MM.1S (cell line): ENCODE results near the gene KRTAP9-3.

Experiments used
- EZH2 ChIP-seq: fragments of 300-600 bp; sonication (generic); optimal IDR thresholded peaks from 2 replicates; pipeline ENCODE3; 2017; ENCODE audit warnings: low read depth, mild to moderate bottlenecking, antibody characterized with exemption, low read length, mixed read lengths
- EZH2phosphoT487 ChIP-seq: fragments of 300-600 bp; sonication (generic); IDR thresholded peaks from 2 replicates; pipeline ENCODE4 v1.6.1; 2018; ENCODE audit warnings: antibody characterized with exemption, low read length
- TF ChIP-seq, protein P1 (sequence below): fragments of 300-600 bp; sonication (generic); IDR thresholded peaks from 2 replicates; pipeline ENCODE4 v1.5.1; 2016; ENCODE audit warnings: antibody characterized with exemption, low read length, mixed read lengths

DNA sequence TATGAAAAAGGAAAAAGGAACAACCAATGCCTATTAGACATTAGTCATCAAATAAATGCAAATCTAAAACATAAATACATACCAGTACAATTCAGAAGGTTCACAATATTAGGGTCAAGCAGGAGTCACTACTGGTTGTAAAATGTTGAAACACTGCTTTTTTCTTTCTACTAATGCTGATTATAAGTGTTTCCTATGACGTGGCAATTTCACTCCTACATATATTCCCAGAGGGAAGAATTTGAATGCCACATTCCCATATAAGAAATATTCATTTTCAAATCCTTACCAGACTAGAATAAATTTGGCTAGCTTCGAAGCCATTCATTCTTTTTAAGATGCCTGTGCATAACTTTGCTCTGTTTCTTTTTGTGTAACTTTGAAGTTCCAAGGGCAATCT, 8.4 kb upstream of the KRTAP9-3 start:
- TF ChIP-seq, protein P1, sequence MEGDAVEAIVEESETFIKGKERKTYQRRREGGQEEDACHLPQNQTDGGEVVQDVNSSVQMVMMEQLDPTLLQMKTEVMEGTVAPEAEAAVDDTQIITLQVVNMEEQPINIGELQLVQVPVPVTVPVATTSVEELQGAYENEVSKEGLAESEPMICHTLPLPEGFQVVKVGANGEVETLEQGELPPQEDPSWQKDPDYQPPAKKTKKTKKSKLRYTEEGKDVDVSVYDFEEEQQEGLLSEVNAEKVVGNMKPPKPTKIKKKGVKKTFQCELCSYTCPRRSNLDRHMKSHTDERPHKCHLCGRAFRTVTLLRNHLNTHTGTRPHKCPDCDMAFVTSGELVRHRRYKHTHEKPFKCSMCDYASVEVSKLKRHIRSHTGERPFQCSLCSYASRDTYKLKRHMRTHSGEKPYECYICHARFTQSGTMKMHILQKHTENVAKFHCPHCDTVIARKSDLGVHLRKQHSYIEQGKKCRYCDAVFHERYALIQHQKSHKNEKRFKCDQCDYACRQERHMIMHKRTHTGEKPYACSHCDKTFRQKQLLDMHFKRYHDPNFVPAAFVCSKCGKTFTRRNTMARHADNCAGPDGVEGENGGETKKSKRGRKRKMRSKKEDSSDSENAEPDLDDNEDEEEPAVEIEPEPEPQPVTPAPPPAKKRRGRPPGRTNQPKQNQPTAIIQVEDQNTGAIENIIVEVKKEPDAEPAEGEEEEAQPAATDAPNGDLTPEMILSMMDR, result no peak
- TF ChIP-seq EZH2phosphoT487 (no peak), EZH2 (no peak)
